NCI-H2081 treated with DMSO at 0.1 percent for 48 hours (cell line): ENCODE data around the gene CD22.

ENCODE experiments used
- DNase-seq: peaks from one replicate; lab custom pipeline; 2025; lab: John Stamatoyannopoulos, UW

Gene CD22

GRCh38 chr19:35314031-35314430 lies 15.0 kb upstream of the CD22 start:
- no peak for DNase-seq

- DNase-seq = no peak
Measured at GRCh38 chr19:35314858-35315470, 14.0 kb upstream of the CD22 start.

- no peak for DNase-seq
Measured at GRCh38 chr19:35315883-35316282, 13.1 kb upstream of the CD22 start.

GRCh38 chr19:35316560-35316959 lies 12.4 kb upstream of the CD22 start:
- no peak for DNase-seq

GRCh38 chr19:35317464-35318043 lies 11.4 kb upstream of the CD22 start:
- no peak for DNase-seq

- no peak for DNase-seq
Measured at GRCh38 chr19:35318679-35319448, 10.1 kb upstream of the CD22 start.

- DNase-seq = no peak
Measured at GRCh38 chr19:35320065-35320713, 8.8 kb upstream of the CD22 start.

- no peak for DNase-seq
Measured at GRCh38 chr19:35321291-35321690, 7.7 kb upstream of the CD22 start.

- DNase-seq = no peak
Measured at GRCh38 chr19:35322014-35322413, 7.0 kb upstream of the CD22 start.

GRCh38 chr19:35327642-35328041 lies 1.3 kb upstream of the CD22 start:
- no peak for DNase-seq

- no peak for DNase-seq
Measured at GRCh38 chr19:35329323-35329722, 336 bp downstream of the CD22 start.

- DNase-seq = no peak
Measured at GRCh38 chr19:35330475-35330874, 1.5 kb downstream of the CD22 start.

GRCh38 chr19:35331551-35332214 lies 2.7 kb downstream of the CD22 start:
- no peak for DNase-seq

- no peak for DNase-seq
Measured at GRCh38 chr19:35332817-35333216, 3.8 kb downstream of the CD22 start.

- no peak for DNase-seq
Measured at GRCh38 chr19:35334144-35334753, 5.3 kb downstream of the CD22 start.

GRCh38 chr19:35336166-35336955 lies 7.4 kb downstream of the CD22 start:
- DNase-seq = no peak

GRCh38 chr19:35337097-35337983 lies 8.4 kb downstream of the CD22 start:
- no peak for DNase-seq

- no peak for DNase-seq
Measured at GRCh38 chr19:35337984-35338296, 9.0 kb downstream of the CD22 start.

- DNase-seq = no peak
Measured at GRCh38 chr19:35340431-35340830, 11.4 kb downstream of the CD22 start.

GRCh38 chr19:35341006-35341405 lies 12.0 kb downstream of the CD22 start:
- DNase-seq = no peak
